Right kidney (tissue), 1 donor: ENCODE measurements around the gene SCAF4.

ENCODE experiments used
- DNase-seq: peaks from one replicate; pipeline ENCODE4 v3.0.0-alpha.2; 2016

SCAF4 gene

GRCh38 chr21:31713973-31714740, 17.8 kb downstream of the SCAF4 start:
- DNase-seq, result no peak

- DNase-seq, result no peak
These were observed 18.8 kb downstream of the SCAF4 start for GRCh38 chr21:31713115-31713514.

DNA sequence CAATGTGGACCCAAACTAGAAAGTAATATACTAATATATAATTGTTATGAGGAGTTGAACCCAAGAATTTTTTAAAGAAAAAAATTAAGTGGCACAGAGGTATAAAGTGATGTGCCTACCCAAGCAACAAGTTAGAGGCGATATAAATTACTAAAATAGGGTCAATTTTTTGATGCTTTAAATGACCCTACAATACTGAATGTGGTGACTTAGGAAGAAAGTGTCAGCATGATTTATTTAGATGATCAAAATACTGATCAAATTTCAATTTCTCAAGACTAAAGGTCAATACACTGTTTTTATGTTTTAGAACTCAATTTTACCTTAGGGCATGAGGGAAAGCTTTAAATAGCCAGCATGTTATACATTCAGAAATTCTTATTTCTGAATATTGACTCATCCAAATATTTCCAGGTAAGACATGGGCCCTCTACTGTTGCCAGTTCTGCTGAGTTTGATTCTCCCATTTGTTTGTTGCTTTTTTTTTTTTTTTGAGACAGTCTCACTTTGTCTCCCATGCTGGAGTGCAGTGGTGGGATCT, 20.1 kb downstream of the SCAF4 start:
- DNase-seq, result no peak

- DNase-seq, result no peak
These were observed 20.6 kb downstream of the SCAF4 start for GRCh38 chr21:31711326-31711725.

DNA sequence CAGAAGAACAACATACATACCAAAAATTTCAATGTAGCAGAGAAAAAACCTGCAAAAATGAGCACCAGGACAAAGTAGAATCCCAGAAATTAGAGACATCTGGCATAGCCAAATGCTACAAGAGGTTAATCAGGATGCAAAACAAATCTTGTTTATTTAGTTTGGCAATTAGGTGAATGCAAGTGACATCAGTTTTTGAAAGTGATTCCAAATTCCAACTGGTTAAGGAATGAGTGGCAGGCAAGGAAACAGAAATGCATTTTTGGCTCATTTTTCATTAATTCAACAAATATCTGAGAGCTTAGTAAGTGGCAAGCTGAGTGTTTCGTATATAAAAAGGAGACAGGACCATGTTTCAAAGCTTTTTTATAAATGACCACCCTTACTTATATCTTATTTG, 21.3 kb downstream of the SCAF4 start:
- DNase-seq, result no peak

- no peak for DNase-seq
These were observed 23.4 kb downstream of the SCAF4 start for GRCh38 chr21:31708541-31708940.

DNA sequence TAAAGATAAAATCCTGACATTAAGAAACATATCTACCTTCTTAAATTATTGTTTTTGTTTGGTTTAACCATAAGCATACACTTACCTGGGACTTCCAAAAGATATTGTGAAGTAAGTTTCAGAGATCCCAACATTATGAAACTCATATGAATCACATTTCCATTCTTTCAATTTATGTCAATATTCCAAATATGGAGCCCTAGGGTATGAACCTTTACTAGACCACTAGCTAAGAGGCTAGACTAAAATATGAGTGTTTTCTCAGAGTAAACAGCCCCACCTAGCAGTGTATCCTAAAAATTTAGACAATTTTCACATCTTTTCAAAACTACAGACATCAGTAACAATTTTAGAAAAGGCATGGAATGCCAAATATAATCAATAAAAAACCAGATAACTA, 24.4 kb downstream of the SCAF4 start:
- DNase-seq, result no peak

GRCh38 chr21:31706562-31706961, 25.4 kb downstream of the SCAF4 start:
- no peak for DNase-seq

- DNase-seq, result no peak
These were observed 31.9 kb downstream of the SCAF4 start for GRCh38 chr21:31700040-31700439.

GRCh38 chr21:31698461-31698860, 33.5 kb downstream of the SCAF4 start:
- DNase-seq, result no peak

DNA sequence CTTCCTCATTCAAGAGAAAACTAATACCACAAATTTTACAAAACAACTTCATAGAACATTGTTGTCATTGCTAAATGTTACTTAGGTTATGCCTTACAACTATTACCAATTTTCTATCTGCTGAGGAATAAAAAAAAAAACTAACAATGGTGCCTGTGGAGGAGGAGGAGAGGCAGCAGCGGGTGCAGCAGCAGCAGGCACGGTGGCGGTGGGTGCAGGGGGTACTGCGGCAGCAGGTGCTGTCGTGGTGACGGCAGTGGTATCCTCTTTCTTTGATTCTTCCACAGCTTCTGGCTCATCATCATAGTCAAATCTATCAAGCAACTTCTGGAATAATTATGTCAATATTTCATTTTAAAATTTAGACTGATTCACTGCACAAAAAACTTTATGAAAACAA, 35.5 kb downstream of the SCAF4 start:
- DNase-seq, result no peak

DNA sequence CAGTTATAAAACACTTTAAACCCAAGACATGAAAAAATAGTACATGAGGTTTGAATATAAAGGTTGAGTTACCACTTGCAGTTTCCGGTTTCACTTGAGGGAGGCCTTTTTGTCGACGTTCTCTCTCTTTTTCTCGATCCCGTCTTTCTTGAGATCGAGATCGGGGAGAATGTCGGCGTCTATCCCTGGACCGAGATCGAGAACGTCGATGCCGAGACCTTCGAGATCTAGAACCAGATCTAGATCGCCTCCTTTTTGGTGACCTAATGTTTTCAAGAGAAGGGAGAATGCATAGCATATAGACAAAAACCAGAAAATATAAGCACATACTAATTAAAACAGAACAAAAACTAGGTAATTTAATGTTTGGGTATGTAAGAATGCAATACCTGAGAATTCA, 38.7 kb downstream of the SCAF4 start:
- no peak for DNase-seq

DNA sequence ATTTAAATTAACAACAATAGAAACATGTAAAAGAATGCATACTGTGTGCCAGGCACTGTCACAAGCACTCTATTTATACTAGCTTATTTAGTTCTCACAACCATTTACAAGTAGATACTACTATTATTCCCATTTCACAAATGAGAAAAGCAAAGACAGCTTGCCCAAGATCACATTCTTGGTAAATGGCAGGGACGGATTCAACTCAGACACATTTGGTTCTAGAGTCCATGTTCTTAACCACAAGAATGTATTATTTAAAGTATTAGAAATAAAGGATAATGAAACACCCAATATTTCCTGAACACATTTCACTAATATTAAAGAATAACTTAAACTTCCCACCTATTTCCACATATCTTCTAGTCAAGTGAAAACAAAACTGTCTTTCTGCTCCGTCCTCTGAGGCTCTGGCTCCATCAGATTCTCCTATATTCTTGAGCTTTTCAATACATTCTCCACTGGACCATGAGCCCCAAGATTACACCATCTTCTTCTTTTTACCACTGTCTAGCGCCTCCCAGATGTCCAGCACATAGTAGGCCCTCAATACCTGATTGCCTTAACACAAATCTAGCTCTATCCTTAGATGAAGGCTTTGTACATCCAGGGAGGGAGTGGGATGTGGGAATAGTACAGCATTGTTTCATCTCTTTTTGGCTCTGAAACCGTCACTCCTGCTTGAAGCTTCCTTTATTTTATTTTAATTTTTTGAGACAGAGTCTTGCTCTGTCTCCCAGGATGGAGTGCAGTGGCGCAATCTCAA, 43.1 kb downstream of the SCAF4 start:
- DNase-seq, result no peak

DNA sequence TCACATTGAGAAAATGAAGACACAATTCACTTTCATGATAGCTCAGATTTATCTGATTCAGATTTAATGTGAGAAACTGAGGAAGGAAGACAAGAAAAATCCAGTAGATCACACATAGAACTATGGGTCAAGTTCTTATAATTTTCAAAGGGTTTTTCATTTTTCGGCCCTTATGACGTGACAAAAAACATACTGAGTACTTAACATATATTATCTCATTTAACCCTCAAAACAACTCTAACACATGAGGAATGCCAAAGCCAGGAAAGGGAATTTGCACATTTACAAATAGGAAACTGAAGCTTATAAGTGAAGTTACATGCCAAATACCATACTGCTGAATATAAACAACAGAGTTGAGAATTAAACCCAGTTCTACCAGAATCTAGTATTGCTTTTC, 44.8 kb downstream of the SCAF4 start:
- no peak for DNase-seq

- DNase-seq, result no peak
These were observed 45.5 kb downstream of the SCAF4 start for GRCh38 chr21:31686272-31686915.

GRCh38 chr21:31684918-31685317, 47.0 kb downstream of the SCAF4 start:
- DNase-seq, result no peak

DNA sequence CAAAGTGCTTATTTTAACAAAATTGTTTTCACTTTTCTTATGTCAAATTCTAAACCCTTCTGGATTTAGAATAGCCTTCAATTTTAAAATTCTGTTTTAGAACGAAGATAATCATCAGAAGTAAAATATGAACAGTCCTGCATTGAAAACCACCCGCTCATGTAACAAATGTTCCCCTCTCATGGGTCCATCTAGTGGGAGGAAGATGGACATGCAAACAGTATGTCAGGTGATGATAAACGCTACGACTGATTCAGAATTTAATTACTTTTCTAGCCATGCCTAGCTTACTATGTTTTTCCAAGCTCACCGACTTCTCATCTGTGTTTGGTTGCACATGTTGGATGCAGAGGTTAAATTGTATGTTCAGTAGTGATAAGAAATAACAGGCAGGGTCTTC, 48.9 kb downstream of the SCAF4 start:
- DNase-seq, result no peak

DNA sequence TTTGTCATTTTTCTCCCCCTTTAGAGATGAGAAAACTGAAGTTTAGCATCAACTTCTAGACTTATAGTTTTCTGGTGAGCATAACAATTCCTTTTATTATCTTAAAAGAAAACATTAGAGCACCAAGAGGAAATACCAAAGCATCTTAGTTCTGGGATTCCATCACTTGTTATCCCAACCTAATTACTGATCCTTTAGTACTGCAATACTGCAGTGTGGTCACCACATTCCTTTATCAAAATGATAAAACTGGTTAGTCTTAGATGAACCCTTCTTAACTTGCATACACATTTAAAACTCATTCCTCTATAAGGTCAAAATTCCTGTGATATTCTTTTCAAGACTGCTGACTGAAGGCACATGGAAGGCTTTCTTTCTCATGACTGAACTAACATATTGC, 49.3 kb downstream of the SCAF4 start:
- no peak for DNase-seq

- no peak for DNase-seq
These were observed 53.4 kb downstream of the SCAF4 start for GRCh38 chr21:31678478-31678877.

DNA sequence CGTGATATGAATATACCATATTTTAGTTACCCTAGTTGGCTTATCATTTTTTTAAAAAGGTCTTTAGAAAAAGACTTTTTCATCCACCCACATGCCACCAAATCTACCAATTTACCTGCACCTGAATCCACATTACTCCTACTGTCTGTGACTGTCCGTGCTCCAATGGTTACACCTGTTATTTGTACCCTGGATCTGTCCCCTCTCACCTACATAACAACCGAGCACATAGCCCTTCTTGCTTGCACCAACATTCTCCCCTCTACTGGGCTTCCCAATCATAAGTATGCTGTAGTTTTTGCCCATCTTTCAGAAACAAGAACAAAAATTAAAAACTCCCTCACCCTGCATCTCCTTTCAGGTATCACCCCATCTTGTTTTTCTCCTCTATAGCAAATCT, 54.9 kb downstream of the SCAF4 start:
- DNase-seq, result no peak

DNA sequence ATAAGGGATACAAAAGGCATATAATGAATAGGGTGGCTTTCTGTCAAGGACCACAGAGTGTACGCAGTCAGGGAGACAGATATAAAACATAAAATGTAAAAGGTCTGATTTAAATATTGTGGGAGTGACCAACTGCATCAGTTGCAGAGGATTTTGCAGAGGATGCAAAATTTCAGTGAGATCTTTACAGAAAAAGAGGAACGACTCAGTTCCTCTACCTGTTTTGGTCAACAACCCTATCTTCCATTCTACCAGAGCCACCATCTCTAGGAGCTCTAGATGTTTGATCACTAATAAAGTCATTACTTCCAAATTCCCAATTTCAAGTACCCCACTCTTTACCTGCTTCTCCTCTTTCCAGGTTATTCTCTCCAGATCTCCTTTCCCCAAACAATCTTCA, 56.0 kb downstream of the SCAF4 start:
- DNase-seq, result no peak

GRCh38 chr21:31675318-31675717, 56.6 kb downstream of the SCAF4 start:
- DNase-seq, result no peak

DNA sequence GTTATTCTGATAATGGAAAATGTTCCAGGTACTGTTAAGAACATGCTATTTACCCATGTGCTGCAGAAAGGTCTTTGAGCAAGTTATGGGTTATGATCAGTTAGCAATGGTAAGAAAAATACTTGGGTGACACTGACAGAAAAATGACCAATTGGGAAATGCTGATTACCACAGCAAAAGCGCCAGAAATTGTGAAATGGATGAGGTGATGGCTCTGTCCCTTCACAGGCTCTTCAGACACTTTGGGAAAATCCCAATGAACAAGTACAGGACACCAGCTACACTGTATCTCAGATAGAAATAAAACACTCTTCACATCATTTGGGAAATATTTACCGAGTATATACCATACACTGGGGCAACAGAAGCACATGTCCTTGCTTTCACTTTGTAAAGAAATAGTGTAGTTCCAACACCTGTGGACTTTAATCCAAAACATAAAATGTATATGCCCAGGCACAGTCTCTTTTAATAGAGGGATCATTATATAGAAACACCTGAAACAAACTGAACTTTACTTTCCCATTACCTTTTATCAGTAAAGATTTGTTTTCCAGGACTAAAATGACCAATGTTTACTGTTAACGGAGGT, 58.5 kb downstream of the SCAF4 start:
- no peak for DNase-seq
